Natural killer cell (primary cell): ENCODE data around the gene SYT2. TPM values are rescaled to one million over a fixed set of nuclear protein-coding genes. Genes with fewer than 3 reads are reported as not detected.
"Not testable (repeated sequence)": the region's sequence is repeated elsewhere in the genome, so short reads cannot be mapped to it uniquely, and the experiment has no call there.

Experiments
- ATAC-seq, 3 donors: fragments of 150-1000 bp in 2 of 3; fragments of 200-7000 bp in 1 of 3; cut with Tn5 transposase; 1 replicate in 1 of 3; 2 replicates in 2 of 3; pipeline ENCODE4 v1.10.0; 2021; ENCODE audit warnings: mild to moderate bottlenecking in 2 of 3, moderate library complexity in 2 of 3
- DNase-seq, 2 donors: peaks; one replicate each; pipeline versions ENCODE4 v3.0.0 to v3.0.0-alpha.2; 2013 to 2021; ENCODE audit warnings: mixed read lengths in 1 of 2
- H3K27ac ChIP-seq: one replicate; pipeline ENCODE4 v1.5.1; 2013; ENCODE audit warnings: mild to moderate bottlenecking, low read length
- H3K27me3 ChIP-seq: one replicate; pipeline ENCODE4 v1.6.1; 2013; ENCODE audit warnings: low read length; ENCODE audit not compliant: control insufficient read depth, insufficient read depth
- H3K36me3 ChIP-seq: one replicate; pipeline ENCODE4 v1.6.1; 2013; ENCODE audit warnings: low read length; ENCODE audit not compliant: control insufficient read depth, insufficient read depth
- H3K4me1 ChIP-seq: one replicate; pipeline ENCODE4 v1.6.1; 2013; ENCODE audit warnings: low read length; ENCODE audit not compliant: control insufficient read depth, insufficient read depth
- H3K4me3 ChIP-seq: one replicate; pipeline ENCODE4 v1.5.1; 2013; ENCODE audit warnings: low read length
- H3K9me3 ChIP-seq: one replicate; pipeline ENCODE4 v1.6.1; 2013; ENCODE audit warnings: low read length; ENCODE audit not compliant: control insufficient read depth, insufficient read depth
- H3K27ac Mint-ChIP-seq, 2 donors: one replicate each; pipeline ENCODE4 v1.8.0; 2022; ENCODE audit warnings: mild to moderate bottlenecking in 2 of 2, mixed read lengths in 2 of 2, moderate library complexity in 1 of 2
- H3K27me3 Mint-ChIP-seq, 2 donors: one replicate each; pipeline ENCODE4 v1.8.0; 2022; ENCODE audit warnings: low read depth in 2 of 2, mixed read lengths in 2 of 2
- H3K36me3 Mint-ChIP-seq: one replicate; pipeline ENCODE4 v1.8.0; 2022; ENCODE audit warnings: mixed read lengths
- H3K4me1 Mint-ChIP-seq, 2 donors: one replicate each; pipeline ENCODE4 v1.8.0; 2022; ENCODE audit warnings: mixed read lengths in 2 of 2
- H3K4me3 Mint-ChIP-seq: one replicate; pipeline ENCODE4 v1.8.0; 2022; ENCODE audit warnings: mild to moderate bottlenecking, moderate library complexity, mixed read lengths
- H3K9me3 Mint-ChIP-seq, 2 donors: one replicate each; pipeline ENCODE4 v1.8.0; 2022; ENCODE audit warnings: mixed read lengths in 2 of 2
- WGBS: methylation state at CpG from one replicate; pipeline ENCODE4 v1.1.7; 2013; ENCODE audit warnings: missing lambda C conversion rate; ENCODE audit not compliant: insufficient coverage; 5-methylcytosine and 5-hydroxymethylcytosine counted together
- intact Hi-C: fragments of 100-400 bp; cut with micrococcal nuclease; formaldehyde crosslinking; loops from one replicate; pipeline ENCODE4 v1.14.2; 2022
- total RNA-seq, 4 donors: library from RNA; stranded (reverse); fragments of 120-200 nt in 1 of 4; gene quantifications; one replicate each; pipeline versions ENCODE4 v1.2.3 to v1.2.4, GENCODE V29; 2013 to 2022

Gene SYT2
- total RNA-seq, 3 donors from 2014 or later (not counting 1 experiment from before 2014, with no cell fraction given): not detected

- H3K27ac Mint-ChIP-seq, H3K27ac ChIP-seq, H3K4me3 ChIP-seq, H3K4me1 ChIP-seq, H3K9me3 Mint-ChIP-seq, ATAC-seq, DNase-seq, H3K27me3 ChIP-seq, H3K36me3 ChIP-seq, intact Hi-C loops, H3K27me3 Mint-ChIP-seq, H3K9me3 ChIP-seq, H3K4me1 Mint-ChIP-seq, H3K4me3 Mint-ChIP-seq, H3K36me3 Mint-ChIP-seq: not testable (repeated sequence)
- 100% methylated on average over 1 of the region's 2 CpGs for WGBS
These were observed 169.4 kb downstream of the SYT2 start for GRCh38 chr1:202540858-202541257.

Other genes with a start within 250 kb of the SYT2 start
- 100 to 1,000 TPM; 107 to 121 (median 108) TPM for gene KDM5B, start 98.0 kb upstream of the SYT2 start, total RNA-seq
- gene PCAT6, start 100.5 kb upstream of the SYT2 start, total RNA-seq: 1 to 10 TPM in 2 of 3 donors, not detected in 1; 1.1 to 1.5 TPM
- gene RABIF, start 178.7 kb upstream of the SYT2 start, total RNA-seq: 10 to 100 TPM; 13.3 to 26.4 (median 21.5) TPM
- 10 to 100 TPM; 19.2 to 23.2 (median 22.6) TPM for gene KLHL12, start 216.8 kb upstream of the SYT2 start, total RNA-seq
- gene ADIPOR1, start 247.9 kb upstream of the SYT2 start, total RNA-seq: 10 to 100 TPM; 61.9 to 81.7 (median 80.6) TPM